ENCODE results near the gene TFIP11. TPM values are rescaled to one million over a fixed set of nuclear protein-coding genes. Genes with fewer than 3 reads are reported as not detected.

The TFIP11 gene
- total and polyA plus RNA-seq, 10 of the 15 experiments (the other 5 are each of a cell fraction or from before 2014, with no cell fraction given) = 14.2 to 43.3 (median 31.9) TPM

GRCh38 chr22:26462641-26463040 is 49.6 kb downstream of the TFIP11 start:
- BruUV-seq (replicated peaks) = no TSS peak
- H3K9ac ChIP-seq (ENCODE audit: control insufficient read depth, insufficient read depth, low read length) = no peak overlapping the region
- 97% methylated on average over 3 of the region's 3 CpGs for WGBS (ENCODE audit: insufficient coverage, insufficient replicate concordance, low lambda C conversion rate, missing lambda C conversion rate)
- no peak for DNase-seq (ENCODE audit: low read depth, low spot score)
- intact Hi-C loops (cut with micrococcal nuclease; ENCODE audit: unreplicated experiment) (no loop called here), in situ Hi-C loops (cut with MboI) (loop anchor here (5.0 kb wide), 2 partner anchors 60 to 95 kb away; no protein-coding TSS in a partner anchor)
- no peaks in the 10 kb centered on the region for H4K20me1 ChIP-seq (ENCODE audit: control insufficient read depth, insufficient read depth)
- RAD21 ChIA-PET (ENCODE audit: unreplicated experiment) = interaction anchor here (1.0 to 2.4 kb wide), 5 partner anchors 17 to 98 kb away, joined by 3 to 11 read pairs (median 10); no protein-coding TSS in a partner anchor
- no peaks in the 10 kb centered on the region for H3K27me3 ChIP-seq (replicated peaks in 1 of 2; ENCODE audit: control insufficient read depth in 2 of 2, insufficient read depth in 2 of 2, low read length in 1 of 2)
- no peak for FAIRE-seq
- H3K36me3 ChIP-seq (ENCODE audit: control insufficient read depth in 2 of 2, insufficient read depth in 2 of 2, low read length in 1 of 2) = peaks cover 31 to 42% of the 10 kb centered on the region in 2 experiments
- no peak for ATAC-seq
- no peak for TF ChIP-seq YY1 (IDR thresholded peaks at IDR 0.05; ENCODE audit: low read depth, low read length)
- no peak for TF ChIP-seq RBBP5 (conservative IDR thresholded peaks at IDR 0.05)
- TF ChIP-seq ELK1 (IDR thresholded peaks at IDR 0.05; ENCODE audit: low read depth, low read length) = no peak
- no peak for TF ChIP-seq RB1 (IDR thresholded peaks at IDR 0.05; ENCODE audit: borderline replicate concordance)
- TF ChIP-seq RAD51 (IDR thresholded peaks at IDR 0.05) = no peak
- TF ChIP-seq EP300 (IDR thresholded peaks at IDR 0.05; ENCODE audit: borderline replicate concordance in 1 of 2, control insufficient read depth in 1 of 2, low read depth in 2 of 2, low read length in 2 of 2) = no peak
- no peak for TF ChIP-seq SMARCA5 (IDR thresholded peaks at IDR 0.05)
- TF ChIP-seq GABPA (IDR thresholded peaks at IDR 0.05; ENCODE audit: low read depth) = no peak
- TF ChIP-seq SRF (IDR thresholded peaks at IDR 0.05; ENCODE audit: low read depth in 2 of 2, low read length in 2 of 2) = no peak
- no peak for TF ChIP-seq EED (IDR thresholded peaks at IDR 0.05; ENCODE audit: low read depth)
- peaks cover 5% of the 10 kb centered on the region for H3K79me2 ChIP-seq (ENCODE audit: control insufficient read depth, insufficient read depth, low read length)
- CTCF ChIA-PET = interaction anchor here (0.6 to 5.5 kb wide), 9 partner anchors 19 to 871 kb away, joined by 3 to 124 read pairs (median 7); partner anchors contain the start of genes HPS4 and SRRD
- H3K27ac ChIP-seq (ENCODE audit: control insufficient read depth, insufficient read depth) = no peak overlapping the region
- H2AFZ ChIP-seq (ENCODE audit: control insufficient read depth, low read depth, low read length) = no peak overlapping the region
- H3K9me3 ChIP-seq (replicated peaks; ENCODE audit: control insufficient read depth, insufficient read depth, low read length) = no peaks in the 10 kb centered on the region
- no peak overlapping the region for H3K4me2 ChIP-seq (ENCODE audit: control insufficient read depth, insufficient read depth)
- SMC1A ChIA-PET (ENCODE audit: uncharacterized antibody, unreplicated experiment) = interaction anchor here (0.8 to 5.1 kb wide), 10 partner anchors 9 to 98 kb away, joined by 3 to 73 read pairs (median 5); no protein-coding TSS in a partner anchor
- H3K4me3 ChIP-seq = no peak overlapping the region
- H3K4me1 ChIP-seq (ENCODE audit: control insufficient read depth, insufficient read depth, low read length) = no peaks in the 10 kb centered on the region
- POLR2A ChIA-PET = no interaction called here

All from GM12878 (cell line).